Stimulated activated CD4-positive, alpha-beta T cell treated with anti-CD3 and anti-CD28 coated beads, Interleukin-15, amount 100 ng/mL, for 1 hour (primary cell): Measurements from ENCODE around the gene FNDC3B.
A peak's percentile ranks its signal among the peaks of the same experiment; 100 is the strongest.

ENCODE experiments used
- DNase-seq, 2 donors: peaks; one replicate each; pipeline ENCODE4 v3.0.0-alpha.2; 2020; ENCODE audit warnings: low read depth in 1 of 2, low spot score in 1 of 2

The FNDC3B gene

GRCh38 chr3:172325461-172325860 is 286.1 kb downstream of the FNDC3B start:
- DNase-seq: no peak

- no peak for DNase-seq
These were observed 287.6 kb downstream of the FNDC3B start for GRCh38 chr3:172326993-172327392.

GRCh38 chr3:172328282-172328681 is 288.9 kb downstream of the FNDC3B start:
- DNase-seq: no peak

GRCh38 chr3:172329070-172329469 is 289.7 kb downstream of the FNDC3B start:
- no peak for DNase-seq

- DNase-seq: no peak
These were observed 291.0 kb downstream of the FNDC3B start for GRCh38 chr3:172330413-172330812.

GRCh38 chr3:172332256-172333041 is 293.1 kb downstream of the FNDC3B start:
- DNase-seq: peak; percentile 12 to 17

- DNase-seq: no peak
These were observed 293.6 kb downstream of the FNDC3B start for GRCh38 chr3:172333042-172333377.

GRCh38 chr3:172333692-172334457 is 294.5 kb downstream of the FNDC3B start:
- DNase-seq: no peak

GRCh38 chr3:172334671-172335207 is 295.4 kb downstream of the FNDC3B start:
- DNase-seq: no peak

GRCh38 chr3:172339892-172340291 is 300.5 kb downstream of the FNDC3B start:
- DNase-seq: no peak

- no peak for DNase-seq
These were observed 301.2 kb downstream of the FNDC3B start for GRCh38 chr3:172340583-172340982.

- no peak for DNase-seq
These were observed 302.2 kb downstream of the FNDC3B start for GRCh38 chr3:172341482-172342059.

- no peak for DNase-seq
These were observed 302.8 kb downstream of the FNDC3B start for GRCh38 chr3:172342097-172342659.

- no peak for DNase-seq
These were observed 303.7 kb downstream of the FNDC3B start for GRCh38 chr3:172343117-172343516.

GRCh38 chr3:172343979-172344378 is 304.6 kb downstream of the FNDC3B start:
- DNase-seq: no peak

GRCh38 chr3:172346161-172346560 is 306.8 kb downstream of the FNDC3B start:
- DNase-seq: no peak

- DNase-seq: no peak
These were observed 308.7 kb downstream of the FNDC3B start for GRCh38 chr3:172347895-172348679.

GRCh38 chr3:172351895-172352466 is 312.6 kb downstream of the FNDC3B start:
- DNase-seq: no peak

GRCh38 chr3:172352786-172353185 is 313.4 kb downstream of the FNDC3B start:
- no peak for DNase-seq

GRCh38 chr3:172354931-172355499 is 315.6 kb downstream of the FNDC3B start:
- DNase-seq: no peak
